HG03064 (cell line): ENCODE data around the gene MYCBPAP.

ENCODE experiments used
- ATAC-seq: cut with Tn5 transposase; IDR thresholded peaks from one replicate; pipeline ENCODE4 v1.9.1; 2021; ENCODE audit warnings: low read depth; ENCODE audit not compliant: unreplicated experiment

MYCBPAP gene

GRCh38 chr17:50535407-50535806 lies 27.2 kb downstream of the MYCBPAP start:
- no peak for ATAC-seq

- no peak for ATAC-seq
These were observed 28.7 kb downstream of the MYCBPAP start for GRCh38 chr17:50536683-50537646.

- ATAC-seq = no peak
These were observed 29.7 kb downstream of the MYCBPAP start for GRCh38 chr17:50537721-50538548.

- no peak for ATAC-seq
These were observed 30.5 kb downstream of the MYCBPAP start for GRCh38 chr17:50538549-50539410.

- no peak for ATAC-seq
These were observed 31.7 kb downstream of the MYCBPAP start for GRCh38 chr17:50539762-50540559.

GRCh38 chr17:50540560-50541401 lies 32.5 kb downstream of the MYCBPAP start:
- no peak for ATAC-seq

GRCh38 chr17:50541402-50541715 lies 33.1 kb downstream of the MYCBPAP start:
- ATAC-seq = no peak

- peak; percentile 75 for ATAC-seq
These were observed 33.8 kb downstream of the MYCBPAP start for GRCh38 chr17:50541716-50542688.

GRCh38 chr17:50542795-50543774 lies 34.8 kb downstream of the MYCBPAP start:
- ATAC-seq = no peak

- no peak for ATAC-seq
These were observed 36.3 kb downstream of the MYCBPAP start for GRCh38 chr17:50544516-50544915.

- ATAC-seq = no peak
These were observed 37.1 kb downstream of the MYCBPAP start for GRCh38 chr17:50545311-50545710.

- ATAC-seq = no peak
These were observed 38.4 kb downstream of the MYCBPAP start for GRCh38 chr17:50546701-50547034.

GRCh38 chr17:50547035-50547735 lies 38.9 kb downstream of the MYCBPAP start, which contains the start of gene SPATA20:
Gene SPATA20, plus strand, starts transcription at chr17:50547174. Its CDS starts 35 bp downstream, at chr17:50547209.
- peak; percentile 68 for ATAC-seq

- ATAC-seq = no peak
These were observed 39.5 kb downstream of the MYCBPAP start for GRCh38 chr17:50547736-50548083.

GRCh38 chr17:50548831-50549230 lies 40.6 kb downstream of the MYCBPAP start:
- no peak for ATAC-seq

- no peak for ATAC-seq
These were observed 41.2 kb downstream of the MYCBPAP start for GRCh38 chr17:50549256-50549941.
